H1 (cell line): ENCODE results near the gene AGER. TPM values are rescaled to one million over a fixed set of nuclear protein-coding genes. Genes with fewer than 3 reads are reported as not detected.
"Not testable (repeated sequence)": the region's sequence is repeated elsewhere in the genome, so short reads cannot be mapped to it uniquely, and the experiment has no call there.

Source experiments
- CTCF ChIA-PET: fragments of 300-600 bp; sonication (Branson Sonifier 250); formaldehyde crosslinking; loops from one replicate; lab custom pipeline; 2021; ENCODE audit not compliant: partially characterized antibody; lab: Charles Lee
- POLR2A ChIA-PET: fragments of 300-600 bp; sonication (Branson Sonifier 250); formaldehyde crosslinking; loops from one replicate; lab custom pipeline; 2021; ENCODE audit warnings: inconsistent platforms; ENCODE audit not compliant: partially characterized antibody; lab: Charles Lee
- DNase-seq, 2 experiments: peaks; one replicate each; pipeline versions ENCODE4 v3.0.0 to v3.0.0-alpha.2; 2010 to 2022; ENCODE audit warnings: low spot score in 2 of 2, low read depth in 1 of 2, mixed read lengths in 1 of 2
- FAIRE-seq: peaks from 2 replicates; lab custom pipeline; 2011; peaks lifted over from hg19 to GRCh38; lab: Jason Lieb, UNC
- H2AFZ ChIP-seq: 2 replicates; pipeline ENCODE4 v1.8.1; 2012; ENCODE audit warnings: low read length, inconsistent platforms
- H2AK5ac ChIP-seq: 2 replicates; pipeline ENCODE4 v1.6.1; 2013; ENCODE audit warnings: low read depth, low read length
- H2BK120ac ChIP-seq: replicated peaks from 2 replicates; pipeline ENCODE3; 2013; ENCODE audit warnings: low read depth, low read length, inconsistent platforms
- H2BK12ac ChIP-seq: 2 replicates; pipeline ENCODE4 v1.6.1; 2013; ENCODE audit warnings: low read depth, low read length
- H2BK15ac ChIP-seq: 2 replicates; pipeline ENCODE4 v1.6.1; 2013; ENCODE audit warnings: low read length
- H2BK20ac ChIP-seq: 2 replicates; pipeline ENCODE4 v1.6.1; 2013; ENCODE audit warnings: low read length
- H2BK5ac ChIP-seq: 2 replicates; pipeline ENCODE4 v1.6.1; 2013; ENCODE audit warnings: low read depth, low read length
- H3K14ac ChIP-seq: 2 replicates; pipeline ENCODE4 v1.6.1; 2013; ENCODE audit warnings: inconsistent platforms; ENCODE audit not compliant: insufficient read length
- H3K18ac ChIP-seq: 2 replicates; pipeline ENCODE4 v1.6.1; 2013; ENCODE audit warnings: low read length; ENCODE audit errors: extremely low read depth
- H3K23ac ChIP-seq: 2 replicates; pipeline ENCODE4 v1.6.1; 2013; ENCODE audit warnings: inconsistent platforms; ENCODE audit not compliant: insufficient read length
- H3K23me2 ChIP-seq: 2 replicates; pipeline ENCODE4 v1.6.1; 2013; ENCODE audit warnings: low read depth, low read length
- H3K27ac ChIP-seq: 2 replicates; pipeline ENCODE4 v1.6.1; 2011; ENCODE audit warnings: low read depth, low read length, inconsistent platforms
- H3K27me3 ChIP-seq, 4 experiments: replicated peaks in 1 of 4; 1 replicate in 1 of 4; 2 replicates in 3 of 4; pipeline versions ENCODE4 v1.6.1 to v1.8.1; 2011 to 2013; ENCODE audit warnings: low read length in 3 of 4, mild to moderate bottlenecking in 3 of 4, inconsistent platforms in 2 of 4, mixed read lengths in 2 of 4, moderate library complexity in 1 of 4; ENCODE audit not compliant: control insufficient read depth in 3 of 4, insufficient read depth in 3 of 4; ENCODE audit errors: extremely low read depth in 1 of 4
- H3K36me3 ChIP-seq, 4 experiments: 2 replicates each; pipeline versions ENCODE4 v1.6.1 to v1.8.1; 2011 to 2013; ENCODE audit warnings: mild to moderate bottlenecking in 4 of 4, low read length in 3 of 4, moderate library complexity in 2 of 4, control low read depth in 1 of 4, inconsistent platforms in 1 of 4; ENCODE audit not compliant: insufficient read depth in 4 of 4, control insufficient read depth in 2 of 4
- H3K4ac ChIP-seq: replicated peaks from 2 replicates; pipeline ENCODE3; 2013; ENCODE audit warnings: low read length, low read depth, mixed read lengths, inconsistent platforms; ENCODE audit not compliant: insufficient read length
- H3K4me1 ChIP-seq, 4 experiments: replicated peaks in 1 of 4; 1 replicate in 1 of 4; 2 replicates in 3 of 4; pipeline versions ENCODE4 v1.6.1 to v1.8.1; 2011 to 2013; ENCODE audit warnings: low read length in 3 of 4, inconsistent platforms in 2 of 4, mixed read lengths in 1 of 4; ENCODE audit not compliant: insufficient read depth in 4 of 4, control insufficient read depth in 3 of 4
- H3K4me2 ChIP-seq, 2 experiments: 2 replicates each; pipeline versions ENCODE4 v1.6.1 to v1.8.1; 2011 to 2013; ENCODE audit warnings: low read depth in 2 of 2, low read length in 2 of 2, control low read depth in 1 of 2, inconsistent platforms in 1 of 2, mild to moderate bottlenecking in 1 of 2; ENCODE audit not compliant: insufficient read depth in 1 of 2
- H3K4me3 ChIP-seq, 4 experiments: fragments of 200-600, 300-600 bp in 1 of 4; sonication (generic), shearing (Covaris generic), sonication (Bioruptor Twin) in 1 of 4; 2 replicates each; pipeline versions ENCODE4 v1.5.1 to v1.8.1; 2011 to 2016; ENCODE audit warnings: low read length in 4 of 4, low read depth in 3 of 4, control low read depth in 2 of 4, inconsistent platforms in 2 of 4, mild to moderate bottlenecking in 2 of 4, mixed read lengths in 1 of 4, moderate library complexity in 1 of 4; ENCODE audit not compliant: insufficient read depth in 2 of 4; ENCODE audit errors: extremely low read depth in 1 of 4
- H3K56ac ChIP-seq: replicated peaks from 2 replicates; pipeline ENCODE3; 2013; ENCODE audit warnings: low read depth, mild to moderate bottlenecking, mixed read lengths, low read length, inconsistent platforms; ENCODE audit not compliant: insufficient read length
- H3K79me1 ChIP-seq: 2 replicates; pipeline ENCODE4 v1.6.1; 2013; ENCODE audit warnings: low read depth, low read length, control low read depth
- H3K79me2 ChIP-seq, 2 experiments: 2 replicates each; pipeline versions ENCODE4 v1.6.1 to v1.8.1; 2012 to 2013; ENCODE audit warnings: low read length in 2 of 2, mild to moderate bottlenecking in 2 of 2, inconsistent platforms in 1 of 2; ENCODE audit not compliant: insufficient read depth in 2 of 2, control insufficient read depth in 1 of 2
- H3K9ac ChIP-seq, 4 experiments: replicated peaks in 1 of 4; 1 replicate in 1 of 4; 2 replicates in 3 of 4; pipeline versions ENCODE4 v1.6.1 to v1.8.1; 2011 to 2013; ENCODE audit warnings: low read depth in 3 of 4, low read length in 3 of 4, control low read depth in 2 of 4, mild to moderate bottlenecking in 2 of 4, moderate library complexity in 2 of 4, inconsistent platforms in 1 of 4; ENCODE audit errors: extremely low read depth in 1 of 4
- H3K9me3 ChIP-seq, 2 experiments: 2 replicates each; pipeline versions ENCODE4 v1.6.1 to v1.8.1; 2012 to 2013; ENCODE audit warnings: mild to moderate bottlenecking in 2 of 2, moderate library complexity in 2 of 2, control low read depth in 1 of 2, inconsistent platforms in 1 of 2, low read depth in 1 of 2, low read length in 1 of 2, mixed read lengths in 1 of 2; ENCODE audit not compliant: insufficient read depth in 2 of 2
- H4K20me1 ChIP-seq, 2 experiments: replicated peaks in 1 of 2; 2 replicates each; pipeline versions ENCODE3 to v1.8.1; 2011 to 2013; ENCODE audit warnings: inconsistent platforms in 2 of 2, low read length in 2 of 2, mild to moderate bottlenecking in 1 of 2; ENCODE audit not compliant: insufficient read depth in 2 of 2, control insufficient read depth in 1 of 2
- H4K5ac ChIP-seq: 2 replicates; pipeline ENCODE4 v1.6.1; 2013; ENCODE audit warnings: low read length, low read depth, mixed read lengths, inconsistent platforms; ENCODE audit not compliant: insufficient read length
- H4K8ac ChIP-seq: 2 replicates; pipeline ENCODE4 v1.8.0; 2013; ENCODE audit warnings: mild to moderate bottlenecking, moderate library complexity, low read length, inconsistent platforms; ENCODE audit not compliant: insufficient read depth; ENCODE audit errors: extremely low read depth
- H4K91ac ChIP-seq: replicated peaks from 2 replicates; pipeline ENCODE3; 2013; ENCODE audit warnings: low read length, mixed read lengths, inconsistent platforms; ENCODE audit not compliant: insufficient read length
- WGBS, 2 experiments: shearing (Covaris generic) in 1 of 2; methylation state at CpG; one replicate each; pipeline versions ENCODE4 v1.1.6 to v1.1.7; 2013 to 2015; ENCODE audit warnings: low lambda C conversion rate in 2 of 2, mixed read lengths in 2 of 2, inconsistent platforms in 1 of 2, low coverage in 1 of 2, missing lambda C conversion rate in 1 of 2; ENCODE audit not compliant: insufficient replicate concordance in 2 of 2, insufficient coverage in 1 of 2, insufficient read length in 1 of 2; ENCODE audit errors: extremely low coverage in 1 of 2, missing lambda C conversion rate in 1 of 2; 5-methylcytosine and 5-hydroxymethylcytosine counted together
- polyA plus RNA-seq, 7 experiments: library from polyadenylated mRNA; depleted of rRNA in 3 of 7; stranded (reverse) in 5 of 7; unstranded in 2 of 7; fragments of >200 nt in 5 of 7; fragments of 200-250 nt in 2 of 7; gene quantifications; 1 replicate in 5 of 7; 2 replicates in 1 of 7; 4 replicates in 1 of 7; pipeline versions ENCODE4 v1.2.1 to v1.2.3, GENCODE V29; 2011 to 2013; ENCODE audit warnings: missing spikeins in 2 of 7, mixed read lengths in 2 of 7
- total RNA-seq: library from RNA; stranded (reverse); fragmentation: NEBNext Ultra II Directional; extraction: Animal tissue kit (Norgen Biotek cat#: 25700); gene quantifications from 2 replicates; pipeline ENCODE4 v1.2.1, GENCODE V29; 2021

Gene AGER
- total and polyA plus RNA-seq, 2 of the 8 experiments (the other 6 are each of a cell fraction or from before 2014, with no cell fraction given) = 3.8 to 10.9 TPM

DNA sequence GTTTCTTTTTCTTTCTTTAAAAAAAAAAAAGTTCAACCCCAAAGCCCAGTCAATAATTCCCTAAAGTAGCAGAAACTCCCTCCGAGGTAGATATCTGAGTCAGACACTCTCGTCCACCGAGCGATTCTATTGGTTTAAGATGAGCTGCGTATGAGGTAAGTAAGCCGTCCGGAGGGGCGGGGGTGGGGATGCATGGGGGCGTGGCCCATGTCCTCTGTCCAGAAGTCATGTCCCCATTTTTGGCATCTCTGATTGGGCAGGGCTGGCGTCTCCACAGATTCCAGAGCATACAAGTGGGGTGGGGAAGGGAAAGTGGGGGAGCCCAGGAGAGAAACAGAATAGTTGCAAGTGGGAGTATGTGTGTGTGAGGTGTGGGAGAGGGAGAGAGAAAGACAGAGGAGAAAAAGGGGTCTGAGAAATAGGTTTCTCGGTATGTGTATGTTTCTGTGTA, 1.7 kb upstream of the AGER start:
- not testable (repeated sequence) for H3K9ac ChIP-seq, H2BK15ac ChIP-seq, H2BK20ac ChIP-seq, H2AFZ ChIP-seq, H3K4me1 ChIP-seq, H2BK5ac ChIP-seq, H3K23ac ChIP-seq, H3K79me1 ChIP-seq, H4K5ac ChIP-seq, H2BK12ac ChIP-seq, H4K20me1 ChIP-seq, H3K56ac ChIP-seq, H2BK120ac ChIP-seq, H3K27ac ChIP-seq, H3K23me2 ChIP-seq, H2AK5ac ChIP-seq, H3K18ac ChIP-seq, H3K27me3 ChIP-seq, H3K4ac ChIP-seq, H3K4me3 ChIP-seq, H4K91ac ChIP-seq, H4K8ac ChIP-seq, H3K9me3 ChIP-seq, H3K14ac ChIP-seq
- peak; percentile 19 for FAIRE-seq
- peak in 1 of 2 experiments; percentile 52 for DNase-seq
- H3K79me2 ChIP-seq = peaks cover 0 to 13% of the 10 kb centered on the region in 2 experiments; a peak in 2 of 4 replicates
- H3K36me3 ChIP-seq = peaks cover 6 to 34% (median 31%) of the 10 kb centered on the region in 4 experiments
- WGBS, 2 experiments = 55% methylated on average over 11 of the region's 11 CpGs; no CpG with 5 or more reads in 1 of the 2 experiments
- ChIA-PET CTCF (interaction anchor here (3.2 kb wide), 1 partner anchor 68 kb away, joined by 13 read pairs; no protein-coding TSS in a partner anchor), POLR2A (interaction anchor here (0.7 to 1.2 kb wide), 3 partner anchors 10 to 17 kb away, joined by 3 to 4 read pairs (median 4); partner anchors contain the start of gene AGPAT1)
- H3K4me2 ChIP-seq = 0 out of 4 replicates have a peak overlapping the region, but pooled peaks of 1 of the 2 experiments have one; percentile 28
